ENCODE data around the gene FAM222A.

DNA sequence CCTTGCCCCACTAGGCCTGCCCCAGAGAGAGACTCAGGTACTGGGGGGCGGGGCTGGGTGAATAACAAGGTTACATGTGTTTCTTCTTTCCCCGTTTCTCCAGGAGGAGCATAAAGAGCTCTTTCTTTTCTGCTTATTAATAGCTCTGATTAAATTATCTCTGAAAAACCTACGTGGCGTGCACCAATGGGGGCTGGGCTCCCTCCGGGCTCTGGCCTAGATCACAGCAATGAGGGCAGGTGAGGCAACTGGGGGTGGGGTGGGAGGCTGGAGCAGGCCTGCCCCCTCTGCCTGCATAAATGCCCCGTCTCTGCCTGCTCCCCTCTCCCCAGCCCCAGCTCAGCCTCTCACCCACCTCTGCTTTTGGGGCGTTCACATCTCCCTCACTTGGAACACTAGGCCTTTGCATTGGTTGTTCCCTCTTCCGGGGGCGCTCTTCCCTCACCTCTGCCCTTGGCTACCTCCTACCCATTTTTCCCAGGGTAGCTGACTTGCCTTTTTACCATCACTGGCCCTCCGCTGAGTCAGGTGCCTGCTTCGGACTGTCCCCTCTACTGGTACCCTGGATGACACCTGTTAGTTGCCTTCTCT lies 4.1 kb upstream of the FAM222A start:
- TF ChIP-seq POLR2AphosphoS5 (IDR thresholded peaks at IDR 0.05; ENCODE audit: low read depth, low read length) (no peak), SIN3A (IDR thresholded peaks at IDR 0.05; ENCODE audit: low read depth) (no peak), EZH2 (IDR thresholded peaks at IDR 0.05) (no peak), EGR1 (IDR thresholded peaks at IDR 0.05; ENCODE audit: low read depth) (no peak), ZFX (IDR thresholded peaks at IDR 0.05) (no peak), SRF (IDR thresholded peaks at IDR 0.05; ENCODE audit: low read depth) (no peak), EZH2phosphoT487 (IDR thresholded peaks at IDR 0.05; ENCODE audit: borderline replicate concordance) (no peak), YY1 (IDR thresholded peaks at IDR 0.05; ENCODE audit: extremely low read depth, insufficient replicate concordance, low read depth, low read length) (no peak), POLR2A (IDR thresholded peaks at IDR 0.05; ENCODE audit: borderline replicate concordance, extremely low read depth, insufficient read depth, insufficient read length) (no peak), ZNF274 (IDR thresholded peaks at IDR 0.05; ENCODE audit: low read depth, low read length) (no peak), SP1 (IDR thresholded peaks at IDR 0.05; ENCODE audit: low read depth) (no peak), CEBPB (IDR thresholded peaks at IDR 0.05; ENCODE audit: low read depth) (no peak)
- TF ChIP-seq, protein P1, sequence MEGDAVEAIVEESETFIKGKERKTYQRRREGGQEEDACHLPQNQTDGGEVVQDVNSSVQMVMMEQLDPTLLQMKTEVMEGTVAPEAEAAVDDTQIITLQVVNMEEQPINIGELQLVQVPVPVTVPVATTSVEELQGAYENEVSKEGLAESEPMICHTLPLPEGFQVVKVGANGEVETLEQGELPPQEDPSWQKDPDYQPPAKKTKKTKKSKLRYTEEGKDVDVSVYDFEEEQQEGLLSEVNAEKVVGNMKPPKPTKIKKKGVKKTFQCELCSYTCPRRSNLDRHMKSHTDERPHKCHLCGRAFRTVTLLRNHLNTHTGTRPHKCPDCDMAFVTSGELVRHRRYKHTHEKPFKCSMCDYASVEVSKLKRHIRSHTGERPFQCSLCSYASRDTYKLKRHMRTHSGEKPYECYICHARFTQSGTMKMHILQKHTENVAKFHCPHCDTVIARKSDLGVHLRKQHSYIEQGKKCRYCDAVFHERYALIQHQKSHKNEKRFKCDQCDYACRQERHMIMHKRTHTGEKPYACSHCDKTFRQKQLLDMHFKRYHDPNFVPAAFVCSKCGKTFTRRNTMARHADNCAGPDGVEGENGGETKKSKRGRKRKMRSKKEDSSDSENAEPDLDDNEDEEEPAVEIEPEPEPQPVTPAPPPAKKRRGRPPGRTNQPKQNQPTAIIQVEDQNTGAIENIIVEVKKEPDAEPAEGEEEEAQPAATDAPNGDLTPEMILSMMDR (IDR thresholded peaks at IDR 0.05 in 2 of 3, conservative IDR thresholded peaks at IDR 0.05 in 1 of 3; ENCODE audit: borderline replicate concordance in 1 of 3, insufficient read depth in 1 of 3, low read depth in 2 of 3, low read length in 2 of 3), result no peak
- TF ChIP-seq, protein P2, sequence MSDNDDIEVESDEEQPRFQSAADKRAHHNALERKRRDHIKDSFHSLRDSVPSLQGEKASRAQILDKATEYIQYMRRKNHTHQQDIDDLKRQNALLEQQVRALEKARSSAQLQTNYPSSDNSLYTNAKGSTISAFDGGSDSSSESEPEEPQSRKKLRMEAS (IDR thresholded peaks at IDR 0.05), result no peak
